Neural cell (in vitro differentiated cells): ENCODE results near the gene COL27A1. TPM values are rescaled to one million over a fixed set of nuclear protein-coding genes. Genes with fewer than 3 reads are reported as not detected.

Source experiments
- H2AFZ ChIP-seq: fragments of 200-600, 300-800 bp; sonication (generic), shearing (Covaris generic); 2 replicates; pipeline ENCODE4 v1.6.0; 2014; ENCODE audit warnings: low read depth, mild to moderate bottlenecking, antibody characterized with exemption, low read length, moderate library complexity
- H3F3A ChIP-seq: fragments of 200-600 bp; shearing (Covaris generic); 2 replicates; pipeline ENCODE4 v1.6.1; 2016; ENCODE audit warnings: mild to moderate bottlenecking, moderate library complexity, mixed read lengths, antibody characterized with exemption, low read length; ENCODE audit not compliant: insufficient read depth, poor library complexity, severe bottlenecking
- H3K27ac ChIP-seq: fragments of 200-600, 300-800 bp; sonication (generic), shearing (Covaris generic); 2 replicates; pipeline ENCODE4 v1.5.1; 2014; ENCODE audit warnings: mild to moderate bottlenecking, low read length, moderate library complexity
- H3K27me3 ChIP-seq: fragments of 300-800, 200-600 bp; sonication (generic), shearing (Covaris generic); 2 replicates; pipeline ENCODE4 v1.6.0; 2014; ENCODE audit warnings: mild to moderate bottlenecking, low read depth, low read length, moderate library complexity; ENCODE audit not compliant: insufficient read depth
- H3K36me3 ChIP-seq: fragments of 300-800, 200-600 bp; sonication (generic), shearing (Covaris generic); 2 replicates; pipeline ENCODE4 v1.5.1; 2014; ENCODE audit warnings: mild to moderate bottlenecking, antibody characterized with exemption, low read length, moderate library complexity; ENCODE audit not compliant: insufficient read depth
- H3K4me2 ChIP-seq: fragments of 300-800, 200-600 bp; sonication (generic), shearing (Covaris generic); 2 replicates; pipeline ENCODE4 v1.6.0; 2014; ENCODE audit warnings: mild to moderate bottlenecking, low read length
- H3K4me3 ChIP-seq: fragments of 300-800, 200-600 bp; sonication (generic), shearing (Covaris generic); 2 replicates; pipeline ENCODE4 v1.5.1; 2014; ENCODE audit warnings: mild to moderate bottlenecking, low read length, moderate library complexity
- H3K79me2 ChIP-seq: fragments of 200-600 bp; shearing (Covaris generic); replicated peaks from 2 replicates; pipeline ENCODE4 v1.6.0; 2014; ENCODE audit warnings: mild to moderate bottlenecking, low read length, moderate library complexity; ENCODE audit not compliant: insufficient read depth
- H3K9ac ChIP-seq: fragments of 300-800, 200-600 bp; sonication (generic), shearing (Covaris generic); 2 replicates; pipeline ENCODE4 v1.6.1; 2016; ENCODE audit warnings: mild to moderate bottlenecking, low read length, mixed read lengths
- H3K9me2 ChIP-seq: fragments of 200-600 bp; shearing (Covaris generic); 2 replicates; pipeline ENCODE4 v1.6.1; 2016; ENCODE audit warnings: mild to moderate bottlenecking, low read length, mixed read lengths; ENCODE audit not compliant: insufficient read depth
- H3K9me3 ChIP-seq: fragments of 200-600, 300-800 bp; sonication (generic), shearing (Covaris generic); 2 replicates; pipeline ENCODE4 v1.6.1; 2016; ENCODE audit warnings: mild to moderate bottlenecking, mixed run types, low read length, moderate library complexity, mixed read lengths
- H4K20me1 ChIP-seq: fragments of 200-600 bp; shearing (Covaris generic); 2 replicates; pipeline ENCODE4 v1.6.1; 2016; ENCODE audit warnings: mild to moderate bottlenecking, mixed run types; ENCODE audit not compliant: insufficient read depth
- EP300 ChIP-seq: fragments of 450-650 bp; conservative IDR thresholded peaks from 2 replicates; pipeline ENCODE4 v1.6.1; 2014; ENCODE audit warnings: antibody characterized with exemption, mild to moderate bottlenecking, moderate library complexity; ENCODE audit not compliant: poor library complexity, severe bottlenecking
- EZH2 ChIP-seq: fragments of 200-600, 300-800 bp; shearing (Covaris generic), sonication (generic); IDR thresholded peaks from 2 replicates; pipeline ENCODE4 v1.6.1; 2014; ENCODE audit warnings: antibody characterized with exemption, low read length, borderline replicate concordance, mild to moderate bottlenecking; ENCODE audit not compliant: insufficient read depth, poor library complexity, severe bottlenecking
- MXI1 ChIP-seq: fragments of 450-650 bp; conservative IDR thresholded peaks from 2 replicates; pipeline ENCODE4 v1.6.1; 2014; ENCODE audit warnings: antibody characterized with exemption, mild to moderate bottlenecking; ENCODE audit not compliant: poor library complexity, severe bottlenecking
- POLR2AphosphoS5 ChIP-seq: IDR thresholded peaks from 2 replicates; pipeline ENCODE4 v1.6.1; 2012
- RAD21 ChIP-seq: fragments of 450-650 bp; conservative IDR thresholded peaks from 2 replicates; pipeline ENCODE4 v1.6.1; 2014; ENCODE audit warnings: antibody characterized with exemption, mild to moderate bottlenecking, moderate library complexity
- REST ChIP-seq: IDR thresholded peaks from 2 replicates; pipeline ENCODE4 v1.6.1; 2012; ENCODE audit warnings: borderline replicate concordance
- SMC3 ChIP-seq: fragments of 450-650 bp; conservative IDR thresholded peaks from 2 replicates; pipeline ENCODE4 v1.6.1; 2014; ENCODE audit warnings: antibody characterized with exemption, mild to moderate bottlenecking, moderate library complexity; ENCODE audit not compliant: poor library complexity
- TAF1 ChIP-seq: IDR thresholded peaks from 2 replicates; pipeline ENCODE4 v1.6.1; 2012; ENCODE audit warnings: low read depth
- polyA plus RNA-seq: library from polyadenylated mRNA; depleted of rRNA; stranded (reverse); fragments of >200 nt; gene quantifications from 2 replicates; pipeline ENCODE4 v1.2.3, GENCODE V29; 2014
- TF ChIP-seq, protein P1 (sequence below): fragments of 450-650 bp; IDR thresholded peaks from 2 replicates; pipeline ENCODE4 v1.5.1; 2014; ENCODE audit warnings: antibody characterized with exemption, mild to moderate bottlenecking, moderate library complexity; ENCODE audit not compliant: poor library complexity, severe bottlenecking

COL27A1 gene
- polyA plus RNA-seq, 1 donor from 2014 or later, result 0.25 TPM

- H3K9me3 ChIP-seq, result no peaks in the 10 kb centered on the region
- TF ChIP-seq POLR2AphosphoS5 (no peak), MXI1 (no peak), EP300 (no peak), SMC3 (no peak), EZH2 (no peak), REST (no peak), TAF1 (no peak), RAD21 (no peak)
- TF ChIP-seq, protein P1, sequence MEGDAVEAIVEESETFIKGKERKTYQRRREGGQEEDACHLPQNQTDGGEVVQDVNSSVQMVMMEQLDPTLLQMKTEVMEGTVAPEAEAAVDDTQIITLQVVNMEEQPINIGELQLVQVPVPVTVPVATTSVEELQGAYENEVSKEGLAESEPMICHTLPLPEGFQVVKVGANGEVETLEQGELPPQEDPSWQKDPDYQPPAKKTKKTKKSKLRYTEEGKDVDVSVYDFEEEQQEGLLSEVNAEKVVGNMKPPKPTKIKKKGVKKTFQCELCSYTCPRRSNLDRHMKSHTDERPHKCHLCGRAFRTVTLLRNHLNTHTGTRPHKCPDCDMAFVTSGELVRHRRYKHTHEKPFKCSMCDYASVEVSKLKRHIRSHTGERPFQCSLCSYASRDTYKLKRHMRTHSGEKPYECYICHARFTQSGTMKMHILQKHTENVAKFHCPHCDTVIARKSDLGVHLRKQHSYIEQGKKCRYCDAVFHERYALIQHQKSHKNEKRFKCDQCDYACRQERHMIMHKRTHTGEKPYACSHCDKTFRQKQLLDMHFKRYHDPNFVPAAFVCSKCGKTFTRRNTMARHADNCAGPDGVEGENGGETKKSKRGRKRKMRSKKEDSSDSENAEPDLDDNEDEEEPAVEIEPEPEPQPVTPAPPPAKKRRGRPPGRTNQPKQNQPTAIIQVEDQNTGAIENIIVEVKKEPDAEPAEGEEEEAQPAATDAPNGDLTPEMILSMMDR, result no peak
- peaks cover 45% of the 10 kb centered on the region for H3K27me3 ChIP-seq
- H3K4me2 ChIP-seq, result no peak overlapping the region
- peak overlapping the region; percentile 64 for H3K4me3 ChIP-seq
- H3K36me3 ChIP-seq, result no peaks in the 10 kb centered on the region
- H3K79me2 ChIP-seq, result no peaks in the 10 kb centered on the region
- no peaks in the 10 kb centered on the region for H3K9me2 ChIP-seq
- no peak overlapping the region for H2AFZ ChIP-seq
- no peaks in the 10 kb centered on the region for H3F3A ChIP-seq
- no peak overlapping the region for H3K9ac ChIP-seq
- H3K27ac ChIP-seq, result no peak overlapping the region
- H4K20me1 ChIP-seq, result no peaks in the 10 kb centered on the region
Observed at GRCh38 chr9:114155995-114156656, 789 bp downstream of the COL27A1 start.

GRCh38 chr9:114156657-114157421 is 1.5 kb downstream of the COL27A1 start:
- no peaks in the 10 kb centered on the region for H3K9me2 ChIP-seq
- no peaks in the 10 kb centered on the region for H4K20me1 ChIP-seq
- no peak overlapping the region for H2AFZ ChIP-seq
- no peak overlapping the region for H3K4me2 ChIP-seq
- H3K9ac ChIP-seq, result no peak overlapping the region
- peaks cover 45% of the 10 kb centered on the region for H3K27me3 ChIP-seq
- peak overlapping the region; percentile 64 for H3K4me3 ChIP-seq
- H3K9me3 ChIP-seq, result no peaks in the 10 kb centered on the region
- TF ChIP-seq POLR2AphosphoS5 (no peak), EZH2 (no peak), SMC3 (no peak), REST (no peak), RAD21 (no peak), EP300 (no peak), TAF1 (no peak), MXI1 (no peak)
- TF ChIP-seq, protein P1, result no peak
- no peak overlapping the region for H3K27ac ChIP-seq
- H3F3A ChIP-seq, result no peaks in the 10 kb centered on the region
- no peaks in the 10 kb centered on the region for H3K36me3 ChIP-seq
- H3K79me2 ChIP-seq, result no peaks in the 10 kb centered on the region
